ENCODE results near the gene LRP8.

DNA sequence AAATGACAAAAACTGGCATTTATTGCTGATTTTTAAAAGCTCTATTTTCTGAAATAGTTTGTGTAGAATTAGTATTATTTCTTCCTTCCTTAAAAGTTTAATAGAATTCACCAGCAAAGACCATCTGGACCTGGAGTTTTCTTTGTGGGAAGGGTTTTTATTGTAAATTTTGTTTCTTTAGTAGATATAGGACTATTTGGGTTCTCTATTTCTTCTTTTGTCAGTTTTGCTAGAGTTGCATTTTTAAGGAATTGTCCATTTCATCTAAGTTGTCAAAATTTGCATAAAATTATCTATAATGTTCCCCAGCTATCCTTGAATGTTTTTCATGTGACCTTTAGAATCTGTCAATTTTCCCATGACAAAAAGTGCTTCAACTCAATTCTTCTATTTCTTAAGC lies 28.8 kb upstream of the LRP8 start:
- TF ChIP-seq, protein P1, sequence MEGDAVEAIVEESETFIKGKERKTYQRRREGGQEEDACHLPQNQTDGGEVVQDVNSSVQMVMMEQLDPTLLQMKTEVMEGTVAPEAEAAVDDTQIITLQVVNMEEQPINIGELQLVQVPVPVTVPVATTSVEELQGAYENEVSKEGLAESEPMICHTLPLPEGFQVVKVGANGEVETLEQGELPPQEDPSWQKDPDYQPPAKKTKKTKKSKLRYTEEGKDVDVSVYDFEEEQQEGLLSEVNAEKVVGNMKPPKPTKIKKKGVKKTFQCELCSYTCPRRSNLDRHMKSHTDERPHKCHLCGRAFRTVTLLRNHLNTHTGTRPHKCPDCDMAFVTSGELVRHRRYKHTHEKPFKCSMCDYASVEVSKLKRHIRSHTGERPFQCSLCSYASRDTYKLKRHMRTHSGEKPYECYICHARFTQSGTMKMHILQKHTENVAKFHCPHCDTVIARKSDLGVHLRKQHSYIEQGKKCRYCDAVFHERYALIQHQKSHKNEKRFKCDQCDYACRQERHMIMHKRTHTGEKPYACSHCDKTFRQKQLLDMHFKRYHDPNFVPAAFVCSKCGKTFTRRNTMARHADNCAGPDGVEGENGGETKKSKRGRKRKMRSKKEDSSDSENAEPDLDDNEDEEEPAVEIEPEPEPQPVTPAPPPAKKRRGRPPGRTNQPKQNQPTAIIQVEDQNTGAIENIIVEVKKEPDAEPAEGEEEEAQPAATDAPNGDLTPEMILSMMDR (IDR thresholded peaks at IDR 0.05), result no peak
- TF ChIP-seq POLR2A (IDR thresholded peaks at IDR 0.05) (no peak), POLR2AphosphoS5 (IDR thresholded peaks at IDR 0.05; ENCODE audit: insufficient read depth in 1 of 2, low read depth in 1 of 2) (no peak)
